Amniotic epithelial cell (primary cell): ENCODE data around the gene NEAT1.
"Not testable (repeated sequence)": the region's sequence is repeated elsewhere in the genome, so short reads cannot be mapped to it uniquely, and the experiment has no call there.

ENCODE experiments used
- DNase-seq: peaks from one replicate; pipeline ENCODE4 v3.0.0-alpha.2; 2010; ENCODE audit warnings: low read depth

NEAT1 gene

DNA sequence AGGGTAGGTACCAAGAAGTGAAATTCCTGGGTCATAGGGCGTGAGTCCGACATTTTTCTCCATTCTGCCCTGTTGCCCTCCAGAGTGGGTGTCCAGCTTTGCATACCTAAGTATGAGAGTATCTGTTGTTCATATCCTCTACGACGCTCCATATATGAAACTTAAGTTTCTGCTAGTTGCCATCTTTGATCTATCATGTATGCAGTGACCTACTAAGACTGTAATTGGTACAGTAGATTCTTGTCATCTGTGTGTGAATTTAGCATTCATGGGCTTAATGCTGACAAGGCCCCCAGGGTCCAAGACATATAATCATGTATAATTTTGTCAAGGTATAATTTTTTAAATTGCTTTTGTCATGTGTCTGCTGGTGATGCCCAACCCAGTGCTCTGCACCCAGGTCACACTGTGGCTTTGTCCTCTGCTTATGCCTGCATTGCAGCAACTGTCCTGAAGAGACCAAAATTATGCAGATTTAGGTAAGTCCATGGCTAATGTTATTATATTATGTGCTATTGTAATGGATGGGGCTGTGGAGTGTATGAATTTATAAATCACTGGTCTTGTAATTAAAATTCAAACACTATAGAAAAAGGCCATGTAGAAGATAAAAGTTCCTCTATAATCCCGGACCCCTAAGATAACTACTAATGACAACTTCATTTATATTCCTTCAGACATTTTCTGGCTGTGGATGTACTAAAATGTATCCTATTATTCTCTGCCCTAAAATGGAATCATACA lies 12.2 kb downstream of the NEAT1 start:
- peak; percentile 42 for DNase-seq

GRCh38 chr11:65435411-65435931 lies 12.9 kb downstream of the NEAT1 start:
- DNase-seq: peak; percentile 48

DNA sequence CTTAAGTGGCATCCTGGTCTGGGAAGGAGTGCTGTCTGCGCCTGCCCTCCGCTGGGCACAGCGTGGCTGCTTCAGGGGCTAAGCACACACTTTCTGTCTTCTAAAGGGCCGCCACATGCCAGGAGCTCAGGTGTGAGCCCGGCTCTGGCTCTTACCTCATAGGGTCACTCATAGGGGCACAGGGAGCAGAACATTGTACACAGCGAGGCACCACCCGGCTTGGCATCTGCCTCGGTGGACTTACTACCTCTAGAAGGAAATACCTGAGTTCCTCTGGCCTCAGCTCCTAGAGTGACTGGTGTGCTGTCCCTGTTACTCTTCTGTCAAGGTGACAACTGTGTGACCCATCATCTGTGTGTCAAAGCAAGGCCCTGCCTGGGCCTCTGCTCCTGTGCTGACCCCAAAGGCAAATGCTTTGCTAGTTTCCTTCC lies 13.4 kb downstream of the NEAT1 start:
- DNase-seq: peak; percentile 58

GRCh38 chr11:65436412-65437032 lies 13.9 kb downstream of the NEAT1 start:
- DNase-seq: peak; percentile 56

DNA sequence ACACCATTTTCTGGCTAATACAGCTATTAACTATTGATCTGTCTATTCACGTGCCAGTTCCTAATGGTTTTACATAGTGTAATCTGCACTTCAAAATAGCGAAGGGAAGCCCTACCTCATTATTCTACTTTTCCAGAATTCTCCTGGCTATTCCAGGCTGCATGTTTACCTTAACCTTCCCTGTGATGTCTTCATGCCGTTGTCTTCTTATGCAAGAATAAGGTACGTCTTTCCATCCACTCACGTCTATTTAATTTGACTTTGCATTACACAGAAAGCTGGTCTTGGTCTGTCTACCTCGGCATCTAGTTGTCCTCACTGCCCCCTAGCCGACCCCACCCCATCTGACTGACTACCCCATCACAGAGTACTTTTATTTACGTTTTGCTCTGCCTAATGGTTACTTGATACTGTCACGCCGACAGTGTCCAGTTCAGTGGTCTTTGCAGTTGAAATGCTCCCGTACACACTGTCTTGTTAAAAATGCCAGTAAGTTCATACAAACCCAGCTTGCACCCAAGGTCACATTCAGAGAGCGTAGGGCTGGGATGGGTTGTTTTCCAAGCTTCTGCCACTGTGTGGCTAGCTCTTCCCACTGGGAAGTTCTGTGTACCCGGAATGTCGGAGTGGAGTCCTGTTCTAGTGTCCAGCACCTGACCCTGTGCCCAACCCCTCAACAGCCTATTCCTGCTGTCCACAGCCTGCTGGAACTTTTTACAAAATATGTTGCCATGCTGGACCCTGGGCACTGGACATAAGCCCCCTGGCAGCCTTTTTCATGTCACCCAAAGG lies 15.0 kb downstream of the NEAT1 start:
- peak; percentile 53 for DNase-seq

GRCh38 chr11:65438257-65439151 lies 15.9 kb downstream of the NEAT1 start:
- peak; percentile 40 for DNase-seq

- peak; percentile 60 for DNase-seq
Measured at GRCh38 chr11:65439331-65440181, 17.0 kb downstream of the NEAT1 start.

DNA sequence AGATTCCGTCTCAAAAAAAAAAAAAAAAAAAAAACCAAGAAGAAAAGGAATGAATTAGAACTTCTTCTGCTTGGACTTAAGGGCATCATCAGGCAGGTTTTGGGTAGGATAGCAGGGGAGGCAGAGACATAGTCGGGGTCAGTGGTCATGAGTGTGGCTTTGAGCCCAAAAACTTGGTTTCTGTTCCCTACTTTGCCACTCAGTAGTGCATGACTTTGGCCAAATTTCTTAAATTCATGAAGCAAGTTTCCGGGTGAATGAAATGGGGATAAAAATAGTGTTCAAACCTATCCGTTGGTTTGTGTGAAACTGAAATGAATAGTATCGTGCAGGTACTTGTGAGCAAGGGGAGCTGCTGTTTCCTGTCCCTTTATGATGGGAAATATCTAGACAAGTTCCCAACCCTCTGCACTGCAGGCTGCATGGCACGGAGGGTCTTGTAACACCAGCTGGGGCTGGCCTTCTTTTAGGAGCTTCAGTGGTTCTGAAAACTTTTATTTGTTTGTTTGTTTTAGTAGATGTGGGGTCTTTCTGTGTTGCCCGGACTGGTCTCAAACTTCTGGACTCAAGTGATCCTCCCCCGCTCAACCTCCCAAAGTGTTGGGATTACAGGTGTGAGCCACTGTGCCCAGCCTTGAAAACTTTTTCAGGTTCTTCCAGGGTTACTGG lies 18.4 kb downstream of the NEAT1 start:
- DNase-seq: peak; percentile 46

DNA sequence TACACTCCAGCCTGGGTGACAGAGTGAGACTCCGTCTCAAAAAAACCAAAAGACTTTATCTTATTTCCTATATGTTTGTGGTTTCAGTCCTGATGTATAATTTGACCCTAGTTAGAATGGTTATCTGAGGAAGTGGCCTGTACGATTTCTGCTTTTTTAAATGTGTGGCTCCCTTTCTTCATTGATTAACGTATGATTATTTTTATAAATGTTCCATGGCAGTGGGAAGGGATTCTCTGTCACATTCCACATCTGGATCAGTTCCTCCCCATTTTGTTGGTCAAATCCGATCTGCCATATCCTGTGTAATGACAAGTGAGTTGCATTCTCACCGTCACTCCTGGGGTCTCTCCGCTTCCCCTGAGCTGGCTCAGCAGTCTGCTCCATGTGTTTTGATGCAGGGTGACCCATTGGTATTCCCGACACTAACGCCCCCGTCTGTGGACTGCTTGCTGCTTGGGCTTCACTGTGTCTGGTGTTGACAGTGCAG lies 20.3 kb downstream of the NEAT1 start:
- DNase-seq: no peak

DNA sequence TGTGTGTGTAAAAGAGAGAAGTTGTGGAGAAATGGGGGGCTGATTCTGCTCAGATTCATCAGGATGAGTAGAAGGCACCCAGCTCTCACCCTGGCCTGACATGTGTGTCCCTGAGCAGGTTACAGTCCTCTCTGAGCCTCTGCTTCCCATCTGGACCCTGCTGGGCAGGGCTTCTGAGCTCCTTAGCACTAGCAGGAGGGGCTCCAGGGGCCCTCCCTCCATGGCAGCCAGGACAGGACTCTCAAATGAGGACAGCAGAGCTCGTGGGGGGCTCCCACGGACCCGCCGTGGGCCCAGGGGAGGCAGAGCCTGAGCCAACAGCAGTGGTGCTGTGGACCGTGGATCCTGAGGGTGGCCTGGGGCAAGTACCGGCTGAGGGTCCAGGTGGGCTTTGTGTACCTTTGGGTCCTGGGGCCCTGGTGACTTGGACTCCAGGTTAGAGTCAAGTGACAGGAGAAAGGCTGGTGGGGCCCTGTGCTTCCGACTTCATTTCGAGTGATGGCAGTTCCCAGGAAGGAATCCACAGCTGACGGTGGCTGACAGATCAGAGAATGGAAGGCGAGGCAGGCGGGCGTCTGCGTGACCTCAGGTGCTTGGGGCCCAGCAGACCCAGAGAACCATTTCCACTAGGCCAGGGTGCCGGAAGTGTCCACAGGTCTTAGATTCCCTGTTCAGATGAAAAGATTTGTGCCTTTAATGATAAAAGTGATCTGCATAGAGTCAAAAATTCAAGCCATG lies 21.9 kb downstream of the NEAT1 start:
- DNase-seq: peak; percentile 48

DNA sequence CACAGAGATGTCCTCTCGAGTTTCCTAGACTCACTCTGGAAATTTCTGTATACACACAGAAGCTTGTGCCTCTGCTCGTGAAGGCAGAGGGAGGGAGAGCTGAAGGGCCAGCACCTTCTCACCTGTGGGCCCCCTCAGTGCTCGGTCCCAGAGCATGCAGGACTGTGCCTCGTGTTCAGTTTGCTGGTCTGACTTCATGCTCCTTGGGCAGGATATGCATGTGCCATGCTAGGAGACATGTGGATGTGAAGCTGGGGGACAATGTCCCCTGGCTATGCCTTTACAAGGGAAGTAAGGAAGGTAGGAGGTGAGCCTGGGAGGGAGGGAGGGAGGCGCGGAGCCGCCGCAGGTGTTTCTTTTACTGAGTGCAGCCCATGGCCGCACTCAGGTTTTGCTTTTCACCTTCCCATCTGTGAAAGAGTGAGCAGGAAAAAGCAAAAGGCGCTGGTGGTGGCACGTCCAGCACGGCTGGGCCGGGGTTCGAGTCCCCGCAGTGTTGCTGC lies 22.6 kb downstream of the NEAT1 start:
- DNase-seq: peak; percentile 51

- DNase-seq: peak; percentile 62
Measured at GRCh38 chr11:65445604-65446445, 23.2 kb downstream of the NEAT1 start.

- peak; percentile 62 for DNase-seq
Measured at GRCh38 chr11:65446446-65447277, 24.1 kb downstream of the NEAT1 start.

GRCh38 chr11:65448074-65448417 lies 25.4 kb downstream of the NEAT1 start:
- DNase-seq: no peak

- DNase-seq: peak; percentile 75
Measured at GRCh38 chr11:65448418-65449105, 26.0 kb downstream of the NEAT1 start.

GRCh38 chr11:65451301-65451700 lies 28.7 kb downstream of the NEAT1 start:
- DNase-seq: not testable (repeated sequence)

DNA sequence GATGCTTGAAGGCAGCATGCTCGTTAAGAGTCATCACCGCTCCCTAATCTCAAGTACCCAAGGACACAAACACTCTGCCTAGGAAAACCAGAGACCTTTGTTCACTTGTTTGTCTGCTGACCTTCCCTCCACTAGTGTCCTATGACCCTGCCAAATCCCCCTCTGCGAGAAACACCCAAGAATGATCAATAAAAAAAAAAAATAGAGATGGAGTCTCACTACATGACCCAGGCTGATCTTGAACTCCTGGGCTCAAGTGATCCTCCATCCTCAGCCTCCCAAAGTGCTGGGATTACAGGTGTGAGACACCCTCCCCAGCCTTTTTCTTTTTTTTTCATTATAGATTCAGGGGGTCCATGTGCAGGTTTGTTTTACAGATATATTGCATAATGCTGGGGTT lies 29.7 kb downstream of the NEAT1 start:
- DNase-seq: not testable (repeated sequence)
